ENCODE results near the gene AP1G2. TPM values are rescaled to one million over a fixed set of nuclear protein-coding genes. Genes with fewer than 3 reads are reported as not detected.

Gene AP1G2
- total and polyA plus RNA-seq, 2 of the 13 experiments (the other 11 are each of a cell fraction or from before 2014, with no cell fraction given): 96.9 to 611 TPM

GRCh38 chr14:23564181-23564812 lies 3.3 kb downstream of the AP1G2 start (continued):
- TF ChIP-seq ZNF616 (CRISPR knock-in tag; IDR thresholded peaks at IDR 0.05; ENCODE audit: low read depth) (peak; percentile 62; the same call in 1 of the 2 replicates), ZNF407 (CRISPR knock-in tag; IDR thresholded peaks at IDR 0.05; ENCODE audit: not compliant biosample characterization) (peak; percentile 39), BATF2 (CRISPR knock-in tag; IDR thresholded peaks at IDR 0.05) (0 out of 2 replicates have a peak, but pooled peaks have one; percentile 60), ZNF891 (CRISPR knock-in tag; IDR thresholded peaks at IDR 0.05) (0 out of 2 replicates have a peak, but pooled peaks have one; percentile 19), POLR2G (IDR thresholded peaks at IDR 0.05; ENCODE audit: low read depth, low read length) (peak; percentile 1; the same call in 1 of the 2 replicates), FOXO4 (CRISPR knock-in tag; conservative IDR thresholded peaks at IDR 0.05) (0 out of 2 replicates have a peak, but pooled peaks have one; percentile 78), CCDC6 (CRISPR knock-in tag; IDR thresholded peaks at IDR 0.05) (no peak), CAMTA2 (CRISPR knock-in tag; IDR thresholded peaks at IDR 0.05; ENCODE audit: borderline replicate concordance) (no peak), ZNF883 (CRISPR knock-in tag; IDR thresholded peaks at IDR 0.05; ENCODE audit: not compliant biosample characterization) (peak; percentile 60), ARID4A (CRISPR knock-in tag; IDR thresholded peaks at IDR 0.05; ENCODE audit: borderline replicate concordance) (0 out of 2 replicates have a peak, but pooled peaks have one; percentile 2), ZNF776 (CRISPR knock-in tag; IDR thresholded peaks at IDR 0.05) (peak; percentile 13; the same call in 1 of the 2 replicates)
